HL-60 (cell line): ENCODE results near the gene SLC6A7.

Experiments
- CTCF ChIP-seq: IDR thresholded peaks from one replicate; pipeline ENCODE4 v1.5.1; 2011; ENCODE audit warnings: low read length, control low read depth, inconsistent platforms; ENCODE audit not compliant: insufficient read depth
- GABPA ChIP-seq: IDR thresholded peaks from 2 replicates; pipeline ENCODE4 v1.6.1; 2012; ENCODE audit warnings: low read depth
- POLR2AphosphoS5 ChIP-seq: IDR thresholded peaks from 2 replicates; pipeline ENCODE4 v1.6.1; 2012; ENCODE audit warnings: low read depth
- REST ChIP-seq: IDR thresholded peaks from 2 replicates; pipeline ENCODE4 v1.6.1; 2012; ENCODE audit warnings: low read depth; ENCODE audit not compliant: insufficient replicate concordance
- SPI1 ChIP-seq: IDR thresholded peaks from 2 replicates; pipeline ENCODE4 v1.6.1; 2012; ENCODE audit warnings: low read depth, mild to moderate bottlenecking, borderline replicate concordance

- TF ChIP-seq CTCF: no peak
- TF ChIP-seq SPI1: no peak
- no peak for TF ChIP-seq POLR2AphosphoS5
- TF ChIP-seq REST: no peak
- no peak for TF ChIP-seq GABPA
Measured at GRCh38 chr5:150206779-150207115, 16.9 kb downstream of the SLC6A7 start.
